ENCODE results near the gene PPP1R14C. TPM values are rescaled to one million over a fixed set of nuclear protein-coding genes. Genes with fewer than 3 reads are reported as not detected.

The PPP1R14C gene
- total and polyA plus RNA-seq, 10 donors, result 0.06 to 0.39 (median 0.18) TPM; not detected in 4

DNA sequence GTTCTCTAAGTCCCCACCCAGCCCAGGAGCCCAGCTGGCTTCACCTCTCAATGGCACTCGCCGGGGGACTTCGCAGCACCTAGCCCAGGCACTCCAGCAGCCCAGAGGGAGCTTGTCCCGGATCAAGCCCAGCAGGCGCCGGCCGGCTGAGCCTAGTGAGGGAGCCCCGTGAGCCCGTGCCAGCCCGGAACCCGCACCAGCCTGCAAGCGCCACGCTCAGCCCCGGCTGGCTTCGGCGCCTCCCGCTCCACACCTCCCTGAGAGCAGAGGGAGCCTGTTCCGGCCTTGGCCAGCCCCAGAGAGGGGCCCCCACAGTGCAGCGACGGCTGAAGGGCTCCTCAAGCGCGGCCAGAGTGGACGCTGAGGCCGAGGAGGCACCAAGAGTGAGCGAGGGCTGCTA lies 27.1 kb upstream of the PPP1R14C start:
- WGBS, 5 donors, result 90 to 96% (median 94%) methylated on average over 9 to 25 of the region's 25 CpGs

GRCh38 chr6:150116200-150116800 lies 26.5 kb upstream of the PPP1R14C start:
- WGBS, 5 donors, result 69 to 87% (median 78%) methylated on average over 6 to 8 of the region's 8 CpGs

More for the DNA sequence above, 27.1 kb upstream of the PPP1R14C start:
- TF ChIP-seq, protein P1, sequence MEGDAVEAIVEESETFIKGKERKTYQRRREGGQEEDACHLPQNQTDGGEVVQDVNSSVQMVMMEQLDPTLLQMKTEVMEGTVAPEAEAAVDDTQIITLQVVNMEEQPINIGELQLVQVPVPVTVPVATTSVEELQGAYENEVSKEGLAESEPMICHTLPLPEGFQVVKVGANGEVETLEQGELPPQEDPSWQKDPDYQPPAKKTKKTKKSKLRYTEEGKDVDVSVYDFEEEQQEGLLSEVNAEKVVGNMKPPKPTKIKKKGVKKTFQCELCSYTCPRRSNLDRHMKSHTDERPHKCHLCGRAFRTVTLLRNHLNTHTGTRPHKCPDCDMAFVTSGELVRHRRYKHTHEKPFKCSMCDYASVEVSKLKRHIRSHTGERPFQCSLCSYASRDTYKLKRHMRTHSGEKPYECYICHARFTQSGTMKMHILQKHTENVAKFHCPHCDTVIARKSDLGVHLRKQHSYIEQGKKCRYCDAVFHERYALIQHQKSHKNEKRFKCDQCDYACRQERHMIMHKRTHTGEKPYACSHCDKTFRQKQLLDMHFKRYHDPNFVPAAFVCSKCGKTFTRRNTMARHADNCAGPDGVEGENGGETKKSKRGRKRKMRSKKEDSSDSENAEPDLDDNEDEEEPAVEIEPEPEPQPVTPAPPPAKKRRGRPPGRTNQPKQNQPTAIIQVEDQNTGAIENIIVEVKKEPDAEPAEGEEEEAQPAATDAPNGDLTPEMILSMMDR (IDR thresholded peaks at IDR 0.05 in 8 of 11, conservative IDR thresholded peaks at IDR 0.05 in 3 of 11), result no peak
- no peak for TF ChIP-seq POLR2AphosphoS5 (IDR thresholded peaks at IDR 0.05)
- no peak for TF ChIP-seq POLR2A (IDR thresholded peaks at IDR 0.05)
- H3K9me3 ChIP-seq, result peaks cover 0 to 7% (median 0%) of the 10 kb centered on the region in 8 donors
- H3K4me3 ChIP-seq, result no peak overlapping the region
- peaks cover 0 to 15% (median 9%) of the 10 kb centered on the region in 6 donors for H3K4me1 ChIP-seq
- DNase-seq, result no peak
- no peaks in the 10 kb centered on the region for H3K36me3 ChIP-seq
- intact Hi-C loops (cut with DNase I; ENCODE audit: low total_unique reads), result no loop called here
- H3K27me3 ChIP-seq (replicated peaks in 1 of 7), result no peaks in the 10 kb centered on the region
- H3K27ac ChIP-seq, result no peak overlapping the region

DNA sequence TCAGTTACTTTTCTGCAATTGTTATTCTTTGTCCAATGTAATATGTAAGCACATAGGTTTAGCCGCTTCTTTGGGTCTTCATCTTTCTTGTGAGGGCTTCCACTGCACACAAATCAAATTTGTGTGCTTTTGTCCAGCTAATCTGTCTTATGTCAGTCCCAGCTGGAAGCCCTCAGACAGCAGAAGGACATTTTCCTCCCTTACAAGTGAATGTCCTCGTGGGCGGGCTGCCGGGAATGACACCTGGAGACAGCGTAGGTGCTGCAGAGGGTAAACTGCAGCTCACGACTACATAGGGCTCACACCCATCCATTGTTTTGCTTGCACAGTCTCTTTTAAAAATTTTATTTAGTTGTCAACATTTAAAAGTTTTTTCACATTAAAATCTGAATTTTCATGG lies 24.6 kb upstream of the PPP1R14C start:
- Histone ChIP-seq H3K4me1 (peaks cover 0 to 15% (median 9%) of the 10 kb centered on the region in 6 donors), H3K9me3 (peaks cover 0 to 7% (median 0%) of the 10 kb centered on the region in 8 donors), H3K27me3 (replicated peaks in 1 of 7) (peaks cover 0 to 4% (median 0%) of the 10 kb centered on the region in 7 donors), H3K36me3 (no peaks in the 10 kb centered on the region), H3K4me3 (no peak overlapping the region), H3K27ac (no peak overlapping the region)
- WGBS, 5 donors, result 81 to 94% (median 89%) methylated on average over 6 of the region's 6 CpGs
- TF ChIP-seq POLR2A (IDR thresholded peaks at IDR 0.05), result no peak
- intact Hi-C loops (cut with DNase I; ENCODE audit: low total_unique reads), result no loop called here
- no peak for DNase-seq

More at GRCh38 chr6:150116200-150116800, 26.5 kb upstream of the PPP1R14C start:
- DNase-seq, result no peak
- H3K27ac ChIP-seq, result no peak overlapping the region
- peaks cover 0 to 7% (median 0%) of the 10 kb centered on the region in 8 donors for H3K9me3 ChIP-seq
- H3K27me3 ChIP-seq (replicated peaks in 1 of 7), result peaks cover 0 to 2% (median 0%) of the 10 kb centered on the region in 7 donors
- H3K36me3 ChIP-seq, result no peaks in the 10 kb centered on the region
- H3K4me1 ChIP-seq, result peaks cover 0 to 15% (median 9%) of the 10 kb centered on the region in 6 donors
- H3K4me3 ChIP-seq, result no peak overlapping the region
- TF ChIP-seq, protein P1 (IDR thresholded peaks at IDR 0.05 in 8 of 11, conservative IDR thresholded peaks at IDR 0.05 in 3 of 11), result no peak
- TF ChIP-seq POLR2AphosphoS5 (IDR thresholded peaks at IDR 0.05), result no peak
- no peak for TF ChIP-seq POLR2A (IDR thresholded peaks at IDR 0.05)
- intact Hi-C loops (cut with DNase I; ENCODE audit: low total_unique reads), result no loop called here

DNA sequence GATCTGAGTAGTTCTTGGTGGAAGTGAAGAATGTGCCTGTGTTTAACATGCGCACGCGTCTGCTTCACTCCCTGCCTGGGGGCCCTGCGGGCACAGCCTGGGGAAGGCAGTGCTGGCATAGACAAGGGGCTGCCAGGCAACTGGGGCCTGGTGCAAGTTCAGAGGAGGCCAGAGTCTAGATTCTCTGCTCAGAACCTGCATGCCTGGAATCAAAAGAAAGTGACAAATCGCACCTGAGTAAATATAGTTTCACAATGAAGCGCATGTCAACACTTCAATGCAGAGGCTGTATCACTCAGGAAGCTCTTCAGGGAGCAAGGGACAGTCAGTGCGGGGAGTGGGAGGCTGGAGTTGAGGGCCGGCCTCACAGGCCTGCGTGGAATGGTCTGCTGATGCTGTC lies 24.2 kb upstream of the PPP1R14C start:
- H3K9me3 ChIP-seq, result peaks cover 0 to 7% (median 0%) of the 10 kb centered on the region in 8 donors
- 90 to 94% (median 91%) methylated on average over 9 of the region's 9 CpGs for WGBS, 5 donors
- peaks cover 0 to 4% (median 0%) of the 10 kb centered on the region in 7 donors for H3K27me3 ChIP-seq (replicated peaks in 1 of 7)
- peaks cover 0 to 15% (median 9%) of the 10 kb centered on the region in 6 donors for H3K4me1 ChIP-seq
- no peaks in the 10 kb centered on the region for H3K36me3 ChIP-seq
- H3K27ac ChIP-seq, result no peak overlapping the region
- TF ChIP-seq POLR2A (IDR thresholded peaks at IDR 0.05) (no peak), POLR2AphosphoS5 (IDR thresholded peaks at IDR 0.05) (no peak)
- TF ChIP-seq, protein P1 (IDR thresholded peaks at IDR 0.05 in 8 of 11, conservative IDR thresholded peaks at IDR 0.05 in 3 of 11), result no peak
- no peak for DNase-seq
- intact Hi-C loops (cut with DNase I; ENCODE audit: low total_unique reads), result no loop called here
- no peak overlapping the region for H3K4me3 ChIP-seq
